Caco-2 (cell line): ENCODE data around the gene HLCS. TPM values are rescaled to one million over a fixed set of nuclear protein-coding genes. Genes with fewer than 3 reads are reported as not detected.

Experiments used
- BruUV-seq: library from RNA; stranded (reverse); fragments of 400-500 nt; replicated peaks from 2 replicates; lab custom pipeline; 2021; lab: Mats Ljungman, UMichigan
- CTCF ChIA-PET: fragments of 300-600 bp; sonication (Branson Sonifier 250); formaldehyde crosslinking; loops from one replicate; lab custom pipeline; 2022; ENCODE audit warnings: antibody characterized with exemption; lab: Charles Lee
- POLR2A ChIA-PET: fragments of 300-600 bp; sonication (Branson Sonifier 250); formaldehyde crosslinking; loops from one replicate; lab custom pipeline; 2022; ENCODE audit warnings: antibody characterized with exemption; lab: Charles Lee
- DNase-seq, 2 experiments: peaks; one replicate each; pipeline versions ENCODE4 v3.0.0 to v3.0.0-alpha.2; 2020 to 2022
- H3K27me3 ChIP-seq: replicated peaks from 2 replicates; pipeline ENCODE4 v1.6.0; 2011; ENCODE audit warnings: low read length; ENCODE audit not compliant: control insufficient read depth, insufficient read depth
- H3K36me3 ChIP-seq: 2 replicates; pipeline ENCODE4 v1.5.1; 2011; ENCODE audit warnings: low read length; ENCODE audit not compliant: control insufficient read depth, insufficient read depth
- H3K4me1 ChIP-seq: fragments of 250-450 bp; sonication (Bioruptor Pico); 2 replicates; pipeline ENCODE4 v1.5.1; 2020; ENCODE audit warnings: mild to moderate bottlenecking
- H3K4me3 ChIP-seq: 2 replicates; pipeline ENCODE4 v1.5.1; 2011; ENCODE audit warnings: low read depth, mild to moderate bottlenecking, control low read depth, low read length
- H3K9me3 ChIP-seq: fragments of 250-450 bp; sonication (Bioruptor Pico); 2 replicates; pipeline ENCODE4 v1.5.1; 2020; ENCODE audit warnings: mild to moderate bottlenecking, moderate library complexity
- H3K27ac Mint-ChIP-seq: one replicate; pipeline ENCODE4 v1.8.0; 2022; ENCODE audit warnings: mixed read lengths; ENCODE audit not compliant: unreplicated experiment
- H3K27me3 Mint-ChIP-seq: one replicate; pipeline ENCODE4 v1.8.0; 2022; ENCODE audit warnings: mixed read lengths; ENCODE audit not compliant: insufficient read depth, unreplicated experiment
- H3K36me3 Mint-ChIP-seq: one replicate; pipeline ENCODE4 v1.8.0; 2022; ENCODE audit warnings: mild to moderate bottlenecking, mixed read lengths; ENCODE audit not compliant: insufficient read depth, unreplicated experiment
- H3K4me1 Mint-ChIP-seq: one replicate; pipeline ENCODE4 v1.8.0; 2022; ENCODE audit warnings: low read depth, mixed read lengths; ENCODE audit not compliant: unreplicated experiment
- H3K4me3 Mint-ChIP-seq: one replicate; pipeline ENCODE4 v1.8.0; 2022; ENCODE audit warnings: mild to moderate bottlenecking, moderate library complexity, mixed read lengths; ENCODE audit not compliant: unreplicated experiment
- H3K9me3 Mint-ChIP-seq: one replicate; pipeline ENCODE4 v1.8.0; 2022; ENCODE audit warnings: mixed read lengths; ENCODE audit not compliant: unreplicated experiment
- CTCF ChIP-seq, 2 experiments: fragments of 200-600 bp in 1 of 2; IDR thresholded peaks; 1 replicate in 1 of 2; 2 replicates in 1 of 2; pipeline versions ENCODE4 v1.5.1 to v1.8.0; 2011 to 2022; ENCODE audit warnings: antibody characterized with exemption in 1 of 2, control low read depth in 1 of 2, inconsistent platforms in 1 of 2, low read depth in 1 of 2, low read length in 1 of 2, mild to moderate bottlenecking in 1 of 2, moderate library complexity in 1 of 2; ENCODE audit not compliant: insufficient read depth in 1 of 2, severe bottlenecking in 1 of 2, unreplicated experiment in 1 of 2
- intact Hi-C: fragments of 100-400 bp; cut with micrococcal nuclease; formaldehyde crosslinking; loops from one replicate; pipeline ENCODE4 v1.10.0; 2022; ENCODE audit not compliant: unreplicated experiment
- total RNA-seq: library from RNA; stranded (reverse); gene quantifications from 2 replicates; pipeline ENCODE4 v1.2.3, GENCODE V29; 2022

Gene HLCS
- total RNA-seq, 1 experiment from 2014 or later = 26.2 TPM

- no peaks in the 10 kb centered on the region for H3K27me3 Mint-ChIP-seq
- no peaks in the 10 kb centered on the region for H3K4me1 Mint-ChIP-seq
- intact Hi-C loops = no loop called here
- ChIA-PET POLR2A (no interaction called here), CTCF (no interaction called here)
- no peak for DNase-seq
- no TSS peak for BruUV-seq
- Histone ChIP-seq H3K4me1 (no peaks in the 10 kb centered on the region; the same call in 1 of the 2 replicates), H3K9me3 (no peaks in the 10 kb centered on the region), H3K36me3 (no peaks in the 10 kb centered on the region), H3K27me3 (no peaks in the 10 kb centered on the region; the same call in 1 of the 2 replicates), H3K4me3 (no peak overlapping the region)
- no peaks in the 10 kb centered on the region for H3K9me3 Mint-ChIP-seq
- no peak for TF ChIP-seq CTCF (IDR thresholded peaks at IDR 0.05; ENCODE audit: insufficient read depth in 1 of 2, low read depth in 1 of 2, low read length in 1 of 2, severe bottlenecking in 1 of 2, unreplicated experiment in 1 of 2)
- H3K27ac Mint-ChIP-seq = no peak overlapping the region
- no peaks in the 10 kb centered on the region for H3K36me3 Mint-ChIP-seq
- no peak overlapping the region for H3K4me3 Mint-ChIP-seq
Observed at GRCh38 chr21:36825658-36826057, 140.8 kb downstream of the HLCS start.

GRCh38 chr21:36821032-36821299, 145.5 kb downstream of the HLCS start:
- Mint-ChIP-seq H3K9me3 (no peaks in the 10 kb centered on the region), H3K27me3 (no peaks in the 10 kb centered on the region), H3K4me3 (no peak overlapping the region), H3K27ac (no peak overlapping the region), H3K36me3 (no peaks in the 10 kb centered on the region), H3K4me1 (no peaks in the 10 kb centered on the region)
- Histone ChIP-seq H3K36me3 (no peaks in the 10 kb centered on the region), H3K4me1 (no peaks in the 10 kb centered on the region), H3K27me3 (no peaks in the 10 kb centered on the region; the same call in 1 of the 2 replicates), H3K4me3 (no peak overlapping the region), H3K9me3 (no peaks in the 10 kb centered on the region)
- BruUV-seq = no TSS peak
- DNase-seq = no peak
- TF ChIP-seq CTCF (IDR thresholded peaks at IDR 0.05; ENCODE audit: insufficient read depth in 1 of 2, low read depth in 1 of 2, low read length in 1 of 2, severe bottlenecking in 1 of 2, unreplicated experiment in 1 of 2) = no peak
- CTCF ChIA-PET = no interaction called here
- POLR2A ChIA-PET = no interaction called here
- intact Hi-C loops = no loop called here

- H3K4me3 ChIP-seq = no peak overlapping the region
- H3K27me3 ChIP-seq = no peaks in the 10 kb centered on the region
- no peak overlapping the region for H3K27ac Mint-ChIP-seq
- H3K36me3 Mint-ChIP-seq = no peaks in the 10 kb centered on the region
- H3K9me3 Mint-ChIP-seq = no peaks in the 10 kb centered on the region
- intact Hi-C loops = no loop called here
- no peaks in the 10 kb centered on the region for H3K9me3 ChIP-seq
- ChIA-PET CTCF (no interaction called here), POLR2A (no interaction called here)
- TF ChIP-seq CTCF (IDR thresholded peaks at IDR 0.05; ENCODE audit: insufficient read depth in 1 of 2, low read depth in 1 of 2, low read length in 1 of 2, severe bottlenecking in 1 of 2, unreplicated experiment in 1 of 2) = no peak
- H3K4me1 ChIP-seq = no peaks in the 10 kb centered on the region
- no peaks in the 10 kb centered on the region for H3K36me3 ChIP-seq
- no peak for DNase-seq
- H3K4me3 Mint-ChIP-seq = no peak overlapping the region
- no TSS peak for BruUV-seq
- H3K4me1 Mint-ChIP-seq = no peaks in the 10 kb centered on the region
- H3K27me3 Mint-ChIP-seq = no peaks in the 10 kb centered on the region
Observed at GRCh38 chr21:36820176-36821031, 146.1 kb downstream of the HLCS start.
